T-helper 2 cell treated with Interferon-gamma antibody and Interleukin-4, amounts not matched to agents 5 μg/mL and 100 μg/mL, for 36 hours (primary cell): ENCODE measurements around the gene ZNF446.
A peak's percentile ranks its signal among the peaks of the same experiment; 100 is the strongest.

Experiments used
- DNase-seq: peaks from one replicate; pipeline ENCODE4 v3.0.0; 2021; ENCODE audit warnings: low spot score
- H3K27ac Mint-ChIP-seq: one replicate; pipeline ENCODE4 v1.8.0; 2021; ENCODE audit warnings: mild to moderate bottlenecking, mixed read lengths
- H3K27me3 Mint-ChIP-seq: one replicate; pipeline ENCODE4 v1.8.0; 2021; ENCODE audit warnings: low read depth, mixed read lengths
- H3K36me3 Mint-ChIP-seq: one replicate; pipeline ENCODE4 v1.8.0; 2021; ENCODE audit warnings: low read depth, mixed read lengths
- H3K4me1 Mint-ChIP-seq: one replicate; pipeline ENCODE4 v1.8.0; 2021; ENCODE audit warnings: low read depth, mixed read lengths
- H3K4me3 Mint-ChIP-seq: one replicate; pipeline ENCODE4 v1.8.0; 2022; ENCODE audit warnings: mild to moderate bottlenecking, moderate library complexity, mixed read lengths
- H3K9me3 Mint-ChIP-seq: one replicate; pipeline ENCODE4 v1.8.0; 2021; ENCODE audit warnings: mixed read lengths

The ZNF446 gene

GRCh38 chr19:58516964-58517833, 41.0 kb downstream of the ZNF446 start:
- no peaks in the 10 kb centered on the region for H3K27me3 Mint-ChIP-seq
- H3K27ac Mint-ChIP-seq, result no peak overlapping the region
- H3K36me3 Mint-ChIP-seq, result peaks cover 19% of the 10 kb centered on the region
- DNase-seq, result no peak
- H3K4me1 Mint-ChIP-seq, result peaks cover 26% of the 10 kb centered on the region
- H3K9me3 Mint-ChIP-seq, result no peaks in the 10 kb centered on the region
- H3K4me3 Mint-ChIP-seq, result peak overlapping the region; percentile 45

GRCh38 chr19:58518256-58519086, 42.3 kb downstream of the ZNF446 start:
- H3K36me3 Mint-ChIP-seq, result peaks cover 19% of the 10 kb centered on the region
- peaks cover 26% of the 10 kb centered on the region for H3K4me1 Mint-ChIP-seq
- no peaks in the 10 kb centered on the region for H3K27me3 Mint-ChIP-seq
- H3K4me3 Mint-ChIP-seq, result peak overlapping the region; percentile 99
- no peaks in the 10 kb centered on the region for H3K9me3 Mint-ChIP-seq
- peak overlapping the region; percentile 98 for H3K27ac Mint-ChIP-seq
- no peak for DNase-seq

GRCh38 chr19:58519087-58519354, 42.9 kb downstream of the ZNF446 start:
- no peaks in the 10 kb centered on the region for H3K27me3 Mint-ChIP-seq
- peak overlapping the region; percentile 99 for H3K4me3 Mint-ChIP-seq
- no peaks in the 10 kb centered on the region for H3K9me3 Mint-ChIP-seq
- peaks cover 26% of the 10 kb centered on the region for H3K4me1 Mint-ChIP-seq
- peak; percentile 52 for DNase-seq
- H3K36me3 Mint-ChIP-seq, result peaks cover 19% of the 10 kb centered on the region
- peak overlapping the region; percentile 98 for H3K27ac Mint-ChIP-seq

DNA sequence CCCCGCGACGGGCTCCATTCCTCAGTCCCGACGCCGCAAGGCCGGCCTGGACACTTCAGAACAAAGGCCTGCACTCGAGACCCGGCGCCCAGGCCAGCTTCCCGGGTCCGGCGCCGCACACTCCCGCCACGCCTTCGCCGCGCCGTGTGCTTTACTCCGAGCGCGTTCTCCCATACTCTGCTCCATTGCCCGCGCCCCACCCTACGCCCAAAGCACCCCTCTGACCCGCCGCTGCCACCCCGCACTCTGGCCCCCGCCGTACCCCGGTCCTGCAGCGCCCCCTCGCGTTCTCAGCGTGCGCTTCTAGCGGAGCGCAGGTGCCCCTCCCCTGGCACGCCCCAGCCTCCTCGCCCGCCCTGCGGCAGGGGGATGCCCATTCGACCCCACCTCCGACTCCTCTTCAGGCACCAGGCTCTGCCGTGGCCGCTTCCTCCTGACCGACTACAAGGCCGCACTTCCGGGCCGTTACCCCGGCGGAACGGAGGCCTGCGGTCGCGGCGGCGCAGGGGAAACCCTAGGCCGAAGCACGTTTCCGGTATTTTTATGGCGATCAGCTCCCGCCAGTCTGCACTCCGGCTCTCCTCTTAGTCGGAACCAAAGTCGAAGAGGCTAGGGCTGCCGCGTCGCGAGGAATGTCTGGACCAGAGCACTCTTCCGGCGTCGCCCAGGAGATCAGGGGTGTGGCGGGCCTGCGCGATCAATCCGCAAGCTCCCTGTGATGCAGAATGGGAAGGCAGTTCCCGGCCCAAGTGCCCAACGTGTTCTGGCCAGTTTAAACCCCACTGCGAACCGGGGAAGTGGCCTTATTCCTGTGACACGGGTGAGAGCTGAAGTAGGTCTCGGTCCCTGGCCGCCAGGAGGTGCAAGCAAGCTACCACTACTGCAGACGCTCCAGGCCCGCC, 43.5 kb downstream of the ZNF446 start, which contains the start of gene ZBTB45:
ZBTB45 (minus strand) TSS at position 456 of the 902 bp plus-strand sequence. CDS start 2,137 bp downstream, outside the sequence.
- Mint-ChIP-seq H3K4me1 (peaks cover 23% of the 10 kb centered on the region), H3K4me3 (peak within 1 kb of the TSS; percentile 99), H3K36me3 (peaks cover 19% of the 10 kb centered on the region), H3K9me3 (no peaks in the 10 kb centered on the region), H3K27ac (peak within 1 kb of the TSS; percentile 98), H3K27me3 (no peaks in the 10 kb centered on the region)
- DNase-seq, result peak; percentile 95

GRCh38 chr19:58520257-58520599, 44.1 kb downstream of the ZNF446 start:
- peaks cover 16% of the 10 kb centered on the region for H3K36me3 Mint-ChIP-seq
- no peaks in the 10 kb centered on the region for H3K9me3 Mint-ChIP-seq
- peak overlapping the region; percentile 99 for H3K4me3 Mint-ChIP-seq
- peaks cover 23% of the 10 kb centered on the region for H3K4me1 Mint-ChIP-seq
- H3K27ac Mint-ChIP-seq, result peak overlapping the region; percentile 98
- H3K27me3 Mint-ChIP-seq, result no peaks in the 10 kb centered on the region
- no peak for DNase-seq

DNA sequence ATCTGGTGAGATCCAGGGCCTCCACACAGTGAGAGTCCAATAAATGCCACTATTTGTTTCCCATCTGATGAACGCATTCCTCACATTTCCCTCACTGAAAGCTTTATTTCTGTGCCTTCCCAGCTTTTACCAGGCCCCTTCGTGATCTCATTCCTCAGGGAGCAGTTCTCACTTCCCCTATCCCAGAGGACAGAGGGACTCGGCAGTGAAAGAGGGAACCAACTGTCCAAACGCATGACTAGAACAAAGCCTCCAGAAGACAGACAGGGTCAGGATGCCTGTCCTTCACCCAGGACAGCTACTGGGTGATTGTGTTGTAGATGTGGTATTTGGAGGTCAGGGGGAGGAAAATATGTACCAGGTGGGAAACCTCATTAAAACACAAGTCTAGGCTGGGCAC, 45.5 kb downstream of the ZNF446 start:
- peak overlapping the region; percentile 19 for H3K4me3 Mint-ChIP-seq
- no peaks in the 10 kb centered on the region for H3K9me3 Mint-ChIP-seq
- H3K36me3 Mint-ChIP-seq, result peaks cover 5% of the 10 kb centered on the region
- no peak for DNase-seq
- H3K27ac Mint-ChIP-seq, result no peak overlapping the region
- no peaks in the 10 kb centered on the region for H3K27me3 Mint-ChIP-seq
- peaks cover 17% of the 10 kb centered on the region for H3K4me1 Mint-ChIP-seq

- Mint-ChIP-seq H3K27me3 (no peaks in the 10 kb centered on the region), H3K9me3 (no peaks in the 10 kb centered on the region), H3K4me3 (no peak overlapping the region), H3K36me3 (peaks cover 5% of the 10 kb centered on the region), H3K27ac (peak overlapping the region; percentile 31), H3K4me1 (peaks cover 17% of the 10 kb centered on the region)
- no peak for DNase-seq
These were observed 46.6 kb downstream of the ZNF446 start for GRCh38 chr19:58522709-58523108.

DNA sequence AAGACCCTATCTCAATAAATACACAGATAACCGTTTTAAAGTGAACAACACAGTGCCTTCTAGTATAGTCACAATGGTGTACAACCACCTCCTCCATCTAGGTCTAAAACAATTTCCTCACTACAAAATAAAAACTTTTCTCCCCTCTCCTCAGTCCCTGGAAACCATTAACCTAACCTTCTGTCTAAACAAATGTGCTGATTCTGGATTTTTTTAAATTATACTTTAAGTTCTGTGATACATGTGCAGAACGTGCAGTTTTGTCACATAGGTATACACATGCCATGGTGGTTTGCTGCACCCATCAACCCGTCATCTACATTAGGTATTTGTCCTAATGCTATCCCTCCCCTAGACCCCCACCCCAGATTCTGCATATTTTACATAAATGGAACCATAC, 53.3 kb downstream of the ZNF446 start:
- Mint-ChIP-seq H3K9me3 (no peaks in the 10 kb centered on the region), H3K27ac (no peak overlapping the region), H3K27me3 (no peaks in the 10 kb centered on the region), H3K4me3 (no peak overlapping the region), H3K36me3 (no peaks in the 10 kb centered on the region), H3K4me1 (no peaks in the 10 kb centered on the region)
- DNase-seq, result no peak
